ENCODE data around the gene SMG5.
"Not testable (repeated sequence)": the region's sequence is repeated elsewhere in the genome, so short reads cannot be mapped to it uniquely, and the experiment has no call there.

The SMG5 gene

GRCh38 chr1:156225677-156226014, 57.0 kb downstream of the SMG5 start:
- peak overlapping the region; percentile 32; the same call in 1 of the 2 replicates for H3K4me3 ChIP-seq (ENCODE audit: low read length)
- TF ChIP-seq ZNF274 (IDR thresholded peaks at IDR 0.05; ENCODE audit: low read depth, low read length) = no peak

- TF ChIP-seq ZNF274 (IDR thresholded peaks at IDR 0.05; ENCODE audit: low read depth, low read length) = no peak
- no peak overlapping the region for H3K4me3 ChIP-seq (ENCODE audit: low read length)
Observed at GRCh38 chr1:156221986-156222692, 60.5 kb downstream of the SMG5 start.

DNA sequence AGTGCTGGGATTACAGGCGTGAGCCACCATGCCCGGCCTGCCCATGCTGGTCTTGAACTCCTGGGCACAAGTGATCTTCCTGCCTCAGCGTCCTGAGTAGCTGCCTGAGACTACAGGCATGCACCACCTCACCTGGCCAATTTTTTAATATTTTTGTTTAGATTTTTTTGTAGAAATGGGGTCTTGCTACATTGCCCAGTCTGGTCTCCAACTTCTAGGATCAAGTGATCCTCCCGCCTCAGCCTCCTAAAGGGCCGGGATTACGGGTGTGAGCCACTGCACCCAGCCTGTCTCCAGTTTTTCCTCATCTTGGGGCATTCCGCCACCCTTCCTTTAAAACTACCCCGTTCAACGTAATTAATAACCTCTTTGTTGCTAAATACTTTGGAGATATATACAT, 62.4 kb downstream of the SMG5 start:
- no peak for TF ChIP-seq ZNF274 (IDR thresholded peaks at IDR 0.05; ENCODE audit: low read depth, low read length)
- H3K4me3 ChIP-seq (ENCODE audit: low read length) = no peak overlapping the region

DNA sequence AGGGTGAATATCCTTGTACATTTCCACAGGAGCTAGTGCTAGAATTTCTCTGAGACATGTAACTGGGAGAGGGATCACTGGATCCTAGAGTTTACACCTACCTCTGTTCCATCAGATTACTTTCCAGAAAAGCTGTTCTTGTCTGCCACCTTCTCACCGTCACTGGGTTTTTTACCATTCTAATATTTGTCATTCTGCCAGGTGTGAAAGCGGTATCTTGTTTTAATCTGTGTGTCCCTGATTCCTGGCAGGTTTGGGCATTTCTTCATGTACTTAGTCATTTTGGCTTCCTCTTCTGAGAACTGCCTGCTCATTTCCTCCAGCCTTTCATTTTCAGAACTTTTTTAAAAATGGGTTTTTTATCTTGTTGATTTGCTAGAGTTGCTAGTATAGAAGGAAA, 64.8 kb downstream of the SMG5 start:
- TF ChIP-seq ZNF274 (IDR thresholded peaks at IDR 0.05; ENCODE audit: low read depth, low read length) = no peak
- peak overlapping the region; percentile 18; the same call in 1 of the 2 replicates for H3K4me3 ChIP-seq (ENCODE audit: low read length)

GRCh38 chr1:156216361-156217086, 66.1 kb downstream of the SMG5 start:
- H3K4me3 ChIP-seq (ENCODE audit: low read length) = not testable (repeated sequence)

DNA sequence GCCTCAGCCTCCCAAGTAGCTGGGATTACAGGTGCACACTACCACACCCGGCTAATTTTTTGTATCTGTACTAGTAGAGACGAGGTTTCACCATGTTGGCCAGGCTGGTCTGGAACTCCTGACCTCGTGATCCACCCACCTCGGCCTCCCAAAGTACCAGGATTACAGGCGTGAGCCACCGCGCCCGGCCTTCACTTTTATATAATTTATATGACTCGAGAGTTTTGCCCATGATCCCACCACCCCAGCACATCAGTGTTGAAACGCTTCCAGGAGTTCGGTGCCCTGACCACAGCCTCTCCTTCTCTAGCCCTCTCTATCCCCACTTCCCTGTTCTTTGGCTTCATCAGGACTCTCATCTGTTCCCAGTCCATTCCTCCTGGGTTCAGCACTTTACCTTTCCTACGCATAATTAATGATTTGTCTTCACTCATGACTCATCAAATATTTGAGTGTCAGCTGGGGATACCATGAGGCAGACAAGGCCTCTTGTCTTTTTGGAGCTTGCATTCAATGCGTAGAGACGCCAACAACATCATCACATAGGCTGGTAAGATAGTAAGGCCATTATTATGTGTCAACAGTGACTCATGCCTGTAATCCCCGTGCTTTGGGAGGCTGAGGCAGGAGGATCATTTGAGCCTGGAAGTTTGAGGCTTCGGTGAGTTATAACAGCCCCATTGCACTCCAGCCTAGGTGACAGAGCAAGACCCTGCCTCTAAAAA, 68.4 kb downstream of the SMG5 start:
- peak overlapping the region; percentile 89 for H3K4me3 ChIP-seq (ENCODE audit: low read length)
- TF ChIP-seq ZNF274 (IDR thresholded peaks at IDR 0.05; ENCODE audit: low read depth, low read length) = no peak

- no peak for TF ChIP-seq ZNF274 (IDR thresholded peaks at IDR 0.05; ENCODE audit: low read depth, low read length)
- H3K4me3 ChIP-seq (ENCODE audit: low read length) = peak overlapping the region; percentile 89
Observed at GRCh38 chr1:156213644-156213966, 69.0 kb downstream of the SMG5 start.

DNA sequence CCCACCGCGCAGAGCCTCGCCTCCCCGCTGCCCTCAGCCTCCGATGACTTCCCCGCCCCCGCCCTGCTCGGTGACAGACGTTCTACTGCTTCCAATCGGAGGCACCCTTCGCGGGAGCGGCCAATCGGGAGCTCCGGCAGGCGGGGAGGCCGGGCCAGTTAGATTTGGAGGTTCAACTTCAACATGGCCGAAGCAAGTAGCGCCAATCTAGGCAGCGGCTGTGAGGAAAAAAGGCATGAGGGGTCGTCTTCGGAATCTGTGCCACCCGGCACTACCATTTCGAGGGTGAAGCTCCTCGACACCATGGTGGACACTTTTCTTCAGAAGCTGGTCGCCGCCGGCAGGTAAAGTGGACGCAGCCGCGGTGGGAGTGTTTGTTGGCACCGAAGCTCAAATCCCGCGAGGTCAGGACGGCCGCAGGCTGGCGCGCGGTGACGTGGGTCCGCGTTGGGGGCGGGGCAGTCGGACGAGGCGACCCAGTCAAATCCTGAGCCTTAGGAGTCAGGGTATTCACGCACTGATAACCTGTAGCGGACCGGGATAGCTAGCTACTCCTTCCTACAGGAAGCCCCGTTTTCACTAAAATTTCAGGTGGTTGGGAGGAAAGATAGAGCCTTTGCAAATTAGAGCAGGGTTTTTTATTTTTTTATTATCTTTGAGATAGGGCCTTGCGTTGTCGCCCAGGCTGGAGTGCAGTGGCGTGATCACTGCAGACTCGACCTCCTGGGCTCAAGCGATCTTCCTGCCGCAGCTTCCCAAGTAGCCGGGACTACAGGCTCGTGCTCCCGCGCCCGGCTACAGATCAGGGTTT, 69.6 kb downstream of the SMG5 start, which contains the start of gene PMF1:
PMF1 (plus strand) TSS at position 175 of the 811 bp plus-strand sequence; CDS start at position 184, 9 bp downstream.
- H3K4me3 ChIP-seq (ENCODE audit: low read length) = peak within 1 kb of the TSS; percentile 89
- TF ChIP-seq ZNF274 (IDR thresholded peaks at IDR 0.05; ENCODE audit: low read depth, low read length) = no peak

DNA sequence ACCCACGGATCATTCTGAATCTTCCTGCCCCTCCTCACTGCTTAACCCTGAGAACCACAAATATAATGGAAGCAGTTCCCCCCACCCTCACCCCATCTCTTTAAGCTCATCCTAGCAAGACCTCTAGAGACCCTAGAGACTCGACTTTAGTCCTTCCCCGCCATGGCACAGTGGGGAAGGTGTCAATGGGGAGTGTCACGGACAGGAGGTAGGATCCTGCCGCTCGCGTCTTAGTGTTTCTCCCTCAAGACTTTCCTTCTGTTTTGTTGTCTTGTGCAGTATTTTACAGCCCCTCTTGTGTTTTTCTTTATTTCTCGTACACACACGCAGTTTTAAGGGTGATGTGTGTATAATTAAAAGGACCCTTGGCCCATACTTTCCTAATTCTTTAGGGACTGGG, 70.5 kb downstream of the SMG5 start:
- no peak for TF ChIP-seq ZNF274 (IDR thresholded peaks at IDR 0.05; ENCODE audit: low read depth, low read length)
- peak overlapping the region; percentile 89; the same call in 1 of the 2 replicates for H3K4me3 ChIP-seq (ENCODE audit: low read length)

DNA sequence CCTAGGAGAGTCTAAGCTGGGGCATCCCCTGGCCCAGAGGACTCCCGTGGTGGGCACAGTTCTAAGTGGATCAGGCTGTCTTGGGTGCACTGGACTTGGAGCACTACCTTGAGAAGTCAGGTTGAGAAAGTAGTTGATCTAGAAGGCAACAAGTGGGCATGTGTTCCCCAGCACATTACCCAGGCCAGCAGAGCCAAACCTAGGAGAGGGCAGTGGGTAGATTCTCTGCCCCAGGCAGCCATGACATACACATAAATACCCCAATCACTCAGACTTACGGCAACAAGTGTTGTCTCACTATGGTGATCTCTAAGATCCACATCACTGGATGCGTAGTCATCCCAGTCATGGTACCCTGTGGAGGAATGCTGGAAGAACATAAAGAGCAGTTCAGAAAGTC, 71.4 kb downstream of the SMG5 start:
- H3K4me3 ChIP-seq (ENCODE audit: low read length) = no peak overlapping the region
- no peak for TF ChIP-seq ZNF274 (IDR thresholded peaks at IDR 0.05; ENCODE audit: low read depth, low read length)

GRCh38 chr1:156204686-156205085, 77.9 kb downstream of the SMG5 start:
- no peak overlapping the region for H3K4me3 ChIP-seq (ENCODE audit: low read length)
- TF ChIP-seq ZNF274 (IDR thresholded peaks at IDR 0.05; ENCODE audit: low read depth, low read length) = no peak

GRCh38 chr1:156203331-156203730, 79.3 kb downstream of the SMG5 start:
- no peak for TF ChIP-seq ZNF274 (IDR thresholded peaks at IDR 0.05; ENCODE audit: low read depth, low read length)
- no peak overlapping the region for H3K4me3 ChIP-seq (ENCODE audit: low read length)

GRCh38 chr1:156200044-156200443, 82.6 kb downstream of the SMG5 start:
- no peak for TF ChIP-seq ZNF274 (IDR thresholded peaks at IDR 0.05; ENCODE audit: low read depth, low read length)
- no peak overlapping the region for H3K4me3 ChIP-seq (ENCODE audit: low read length)

All from GM08714 (cell line).